OCI-LY1 (cell line): ENCODE measurements around the gene AATK.

Experiments used
- H2AFZ ChIP-seq: fragments of 200-600 bp; sonication (generic), shearing (Covaris generic); 2 replicates; pipeline ENCODE4 v1.6.0; 2014; ENCODE audit warnings: antibody characterized with exemption, mild to moderate bottlenecking, low read length
- H3F3A ChIP-seq: fragments of 200-600 bp; sonication (generic), shearing (Covaris generic); 2 replicates; pipeline ENCODE4 v1.6.0; 2014; ENCODE audit warnings: mild to moderate bottlenecking, antibody characterized with exemption, low read length, moderate library complexity; ENCODE audit not compliant: insufficient read depth
- H3K27ac ChIP-seq: fragments of 200-600 bp; sonication (generic); 2 replicates; pipeline ENCODE4 v1.5.1; 2014; ENCODE audit warnings: low read length, mixed run types, mild to moderate bottlenecking, low read depth; ENCODE audit not compliant: poor library complexity, severe bottlenecking
- H3K27me3 ChIP-seq: fragments of 200-600 bp; sonication (generic); 2 replicates; pipeline ENCODE4 v1.6.0; 2014; ENCODE audit warnings: antibody characterized with exemption, mild to moderate bottlenecking, low read length, moderate library complexity; ENCODE audit not compliant: insufficient read depth
- H3K36me3 ChIP-seq: fragments of 200-600 bp; sonication (generic); 2 replicates; pipeline ENCODE4 v1.6.1; 2014; ENCODE audit warnings: mild to moderate bottlenecking, antibody characterized with exemption, low read length, moderate library complexity, mixed read lengths; ENCODE audit not compliant: insufficient read depth
- H3K4me1 ChIP-seq: fragments of 200-600 bp; sonication (generic); 2 replicates; pipeline ENCODE4 v1.5.1; 2014; ENCODE audit warnings: mild to moderate bottlenecking, low read length, moderate library complexity; ENCODE audit not compliant: insufficient read depth, severe bottlenecking
- H3K4me2 ChIP-seq: fragments of 200-600 bp; sonication (generic), shearing (Covaris generic); 2 replicates; pipeline ENCODE4 v1.6.1; 2014; ENCODE audit warnings: low read length
- H3K4me3 ChIP-seq: fragments of 200-600 bp; sonication (generic); 2 replicates; pipeline ENCODE4 v1.5.1; 2014; ENCODE audit warnings: low read length, low read depth, mild to moderate bottlenecking, mixed read lengths; ENCODE audit not compliant: poor library complexity, severe bottlenecking
- H3K79me2 ChIP-seq: fragments of 200-600 bp; shearing (Covaris generic); 2 replicates; pipeline ENCODE4 v1.6.1; 2016; ENCODE audit warnings: mixed run types, low read length, mixed read lengths; ENCODE audit not compliant: insufficient read depth
- H3K9ac ChIP-seq: fragments of 200-600 bp; sonication (generic), shearing (Covaris generic); 2 replicates; pipeline ENCODE4 v1.6.1; 2014; ENCODE audit warnings: mild to moderate bottlenecking, low read length, mixed read lengths
- H3K9me2 ChIP-seq: fragments of 200-600 bp; sonication (generic), shearing (Covaris generic); 2 replicates; pipeline ENCODE4 v1.6.1; 2014; ENCODE audit warnings: low read depth, mild to moderate bottlenecking, low read length, mixed read lengths
- H3K9me3 ChIP-seq: fragments of 200-600 bp; shearing (Covaris generic); 2 replicates; pipeline ENCODE4 v1.6.1; 2014; ENCODE audit warnings: low read length, mixed read lengths
- H4K20me1 ChIP-seq: fragments of 200-600 bp; sonication (generic), shearing (Covaris generic); 2 replicates; pipeline ENCODE4 v1.6.0; 2016; ENCODE audit warnings: mild to moderate bottlenecking, low read length; ENCODE audit not compliant: insufficient read depth
- EZH2 ChIP-seq: fragments of 200-600 bp; sonication (generic), shearing (Covaris generic); IDR thresholded peaks from 2 replicates; pipeline ENCODE4 v1.8.0; 2017; ENCODE audit warnings: borderline replicate concordance, mixed run types, mild to moderate bottlenecking, antibody characterized with exemption, low read length, moderate library complexity, mixed read lengths
- TF ChIP-seq, protein P1 (sequence below): fragments of 200-600 bp; sonication (generic), shearing (Covaris generic); IDR thresholded peaks from 2 replicates; pipeline ENCODE4 v1.5.1; 2017; ENCODE audit warnings: mild to moderate bottlenecking, antibody characterized with exemption, low read length, moderate library complexity, mixed read lengths

AATK gene

DNA sequence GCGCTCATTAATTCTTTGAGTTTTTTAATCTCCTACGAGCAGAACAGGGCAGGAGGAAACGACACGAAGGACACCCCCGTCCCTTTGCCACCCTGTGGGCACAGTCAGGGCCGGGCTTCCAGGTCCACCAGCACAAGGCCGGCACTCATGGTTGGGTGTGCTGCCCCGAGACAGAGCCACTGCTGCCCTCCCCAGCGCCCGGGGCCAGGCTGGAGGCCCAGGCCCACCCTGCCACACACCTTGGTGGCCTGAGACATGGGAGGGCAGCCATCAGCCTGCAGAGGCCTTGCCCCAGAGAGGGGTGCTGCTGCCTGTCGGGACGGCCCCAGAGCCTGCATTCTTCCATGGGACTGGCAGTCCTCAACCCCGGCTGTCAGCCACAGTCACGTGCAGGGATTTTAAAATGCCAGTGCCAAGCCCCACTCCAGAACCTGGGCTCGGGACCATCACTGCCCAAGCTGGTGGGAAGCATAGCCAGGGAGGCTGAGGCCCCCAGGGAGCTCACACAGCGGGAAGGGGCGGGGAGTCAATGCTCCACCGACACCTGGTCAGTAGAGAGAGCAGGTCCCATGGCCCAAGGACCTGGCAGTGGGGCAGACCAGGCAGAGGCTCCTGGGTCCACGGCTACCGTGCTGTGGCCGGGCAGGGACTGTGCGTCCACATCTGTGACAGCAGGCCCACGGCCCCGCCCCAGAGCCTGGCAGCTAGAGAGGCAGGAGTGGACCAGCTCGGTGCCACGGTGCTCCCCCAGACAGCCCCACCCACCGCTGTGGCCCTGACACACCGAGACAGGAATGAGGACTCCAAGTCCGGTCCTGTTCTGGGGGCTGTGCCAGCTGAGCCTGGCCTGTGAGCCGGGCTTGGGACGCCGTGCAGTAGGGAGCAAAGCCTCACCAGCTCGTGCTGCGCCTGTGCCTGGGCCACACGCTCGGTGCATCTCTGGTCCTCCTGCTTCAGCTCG, 29.2 kb upstream of the AATK start:
- no peaks in the 10 kb centered on the region for H3K27me3 ChIP-seq
- no peak overlapping the region for H3K27ac ChIP-seq
- no peak overlapping the region for H2AFZ ChIP-seq
- no peaks in the 10 kb centered on the region for H3K36me3 ChIP-seq
- no peak for TF ChIP-seq EZH2
- TF ChIP-seq, protein P1, sequence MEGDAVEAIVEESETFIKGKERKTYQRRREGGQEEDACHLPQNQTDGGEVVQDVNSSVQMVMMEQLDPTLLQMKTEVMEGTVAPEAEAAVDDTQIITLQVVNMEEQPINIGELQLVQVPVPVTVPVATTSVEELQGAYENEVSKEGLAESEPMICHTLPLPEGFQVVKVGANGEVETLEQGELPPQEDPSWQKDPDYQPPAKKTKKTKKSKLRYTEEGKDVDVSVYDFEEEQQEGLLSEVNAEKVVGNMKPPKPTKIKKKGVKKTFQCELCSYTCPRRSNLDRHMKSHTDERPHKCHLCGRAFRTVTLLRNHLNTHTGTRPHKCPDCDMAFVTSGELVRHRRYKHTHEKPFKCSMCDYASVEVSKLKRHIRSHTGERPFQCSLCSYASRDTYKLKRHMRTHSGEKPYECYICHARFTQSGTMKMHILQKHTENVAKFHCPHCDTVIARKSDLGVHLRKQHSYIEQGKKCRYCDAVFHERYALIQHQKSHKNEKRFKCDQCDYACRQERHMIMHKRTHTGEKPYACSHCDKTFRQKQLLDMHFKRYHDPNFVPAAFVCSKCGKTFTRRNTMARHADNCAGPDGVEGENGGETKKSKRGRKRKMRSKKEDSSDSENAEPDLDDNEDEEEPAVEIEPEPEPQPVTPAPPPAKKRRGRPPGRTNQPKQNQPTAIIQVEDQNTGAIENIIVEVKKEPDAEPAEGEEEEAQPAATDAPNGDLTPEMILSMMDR: no peak
- H3K4me1 ChIP-seq: no peaks in the 10 kb centered on the region
- no peaks in the 10 kb centered on the region for H4K20me1 ChIP-seq
- no peaks in the 10 kb centered on the region for H3F3A ChIP-seq
- H3K9me3 ChIP-seq: no peaks in the 10 kb centered on the region
- no peaks in the 10 kb centered on the region for H3K9me2 ChIP-seq
- no peak overlapping the region for H3K4me3 ChIP-seq
- H3K79me2 ChIP-seq: no peaks in the 10 kb centered on the region
- H3K4me2 ChIP-seq: no peak overlapping the region
- no peak overlapping the region for H3K9ac ChIP-seq

DNA sequence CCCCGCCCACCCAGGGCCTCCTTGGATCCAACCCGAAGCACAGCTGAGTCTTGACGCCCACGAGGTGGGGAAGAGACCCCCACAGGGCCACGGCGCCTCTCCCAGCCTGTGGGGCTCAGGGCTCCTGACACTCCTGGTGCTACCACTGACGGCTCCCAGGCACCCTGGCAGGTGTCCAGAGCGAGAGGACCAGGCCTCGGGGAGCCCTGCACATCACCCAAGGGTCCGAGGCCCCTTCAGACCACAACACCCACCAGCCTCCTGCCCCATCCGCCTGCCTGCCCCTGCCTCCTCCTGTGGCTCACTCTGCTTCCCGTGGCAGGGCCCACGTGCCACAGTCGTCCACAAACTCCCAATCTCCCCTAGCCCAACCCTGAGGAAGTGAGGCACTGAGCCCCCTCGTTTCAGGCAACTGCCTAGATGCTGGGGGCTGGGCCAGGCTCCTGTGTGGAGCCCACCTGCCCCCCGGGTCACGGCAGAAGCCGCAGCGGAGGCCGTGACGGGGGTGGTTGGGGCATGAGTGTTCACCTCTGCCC, 28.3 kb upstream of the AATK start:
- Histone ChIP-seq H3K27ac (no peak overlapping the region), H4K20me1 (no peaks in the 10 kb centered on the region), H3K4me2 (no peak overlapping the region), H3K79me2 (no peaks in the 10 kb centered on the region), H3K4me3 (no peak overlapping the region), H3K4me1 (no peaks in the 10 kb centered on the region), H2AFZ (no peak overlapping the region), H3K27me3 (no peaks in the 10 kb centered on the region), H3K9me2 (no peaks in the 10 kb centered on the region), H3F3A (no peaks in the 10 kb centered on the region), H3K9ac (no peak overlapping the region), H3K9me3 (no peaks in the 10 kb centered on the region), H3K36me3 (no peaks in the 10 kb centered on the region)
- TF ChIP-seq EZH2: no peak
- TF ChIP-seq, protein P1: no peak

DNA sequence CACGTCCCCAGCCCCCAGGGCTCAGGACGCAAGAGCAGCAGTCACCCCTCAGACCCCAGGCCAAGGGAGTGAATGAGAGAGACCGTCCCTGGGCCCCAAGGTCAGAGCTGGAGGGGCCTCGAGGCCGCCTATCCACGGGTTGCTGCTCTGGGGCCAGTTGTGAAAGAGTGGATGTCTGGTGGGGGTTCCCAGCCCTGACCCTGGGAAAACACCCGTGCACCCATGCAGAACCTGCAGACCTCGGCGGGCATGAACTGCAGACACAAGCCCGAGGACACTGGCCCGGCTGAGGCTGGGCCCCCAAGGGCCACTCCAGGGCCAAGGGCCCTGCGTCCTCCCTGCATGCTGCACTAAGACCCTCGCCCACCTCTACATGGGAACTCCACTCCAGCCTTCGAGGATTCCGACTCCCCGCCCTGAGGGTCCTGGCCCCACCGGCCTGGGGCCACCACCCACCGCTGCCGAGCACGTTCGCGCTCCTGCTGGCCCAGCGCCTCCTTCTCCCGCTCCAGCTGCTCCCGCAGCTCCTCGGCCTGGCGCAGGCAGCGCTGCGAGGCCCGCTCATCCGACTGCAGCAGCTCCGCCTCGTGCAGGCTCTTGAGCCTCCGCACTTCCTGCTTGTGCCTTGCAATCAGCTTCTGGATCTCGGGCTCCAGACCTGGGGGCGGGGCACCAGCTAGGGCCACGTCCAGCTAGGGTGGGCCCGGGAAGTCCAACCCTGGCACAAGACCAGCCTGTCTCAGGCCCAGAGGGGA, 27.6 kb upstream of the AATK start:
- no peak overlapping the region for H2AFZ ChIP-seq
- no peak overlapping the region for H3K9ac ChIP-seq
- H3K79me2 ChIP-seq: no peaks in the 10 kb centered on the region
- no peak overlapping the region for H3K27ac ChIP-seq
- no peaks in the 10 kb centered on the region for H4K20me1 ChIP-seq
- no peak overlapping the region for H3K4me3 ChIP-seq
- no peaks in the 10 kb centered on the region for H3K9me2 ChIP-seq
- H3K36me3 ChIP-seq: no peaks in the 10 kb centered on the region
- no peaks in the 10 kb centered on the region for H3K9me3 ChIP-seq
- no peak for TF ChIP-seq EZH2
- TF ChIP-seq, protein P1: no peak
- H3K27me3 ChIP-seq: no peaks in the 10 kb centered on the region
- no peak overlapping the region for H3K4me2 ChIP-seq
- no peaks in the 10 kb centered on the region for H3F3A ChIP-seq
- H3K4me1 ChIP-seq: no peaks in the 10 kb centered on the region
